Lower lobe of right lung (tissue), 2 donors: ENCODE data around the gene OSBPL5. TPM values are rescaled to one million over a fixed set of nuclear protein-coding genes. Genes with fewer than 3 reads are reported as not detected.

Experiments used
- ATAC-seq, 2 donors: fragments of 200-7000 bp; cut with Tn5 transposase; one replicate each; pipeline ENCODE4 v1.9.1; 2020 to 2022; ENCODE audit warnings: mild to moderate bottlenecking in 2 of 2, moderate library complexity in 2 of 2
- DNase-seq: peaks from one replicate; pipeline ENCODE4 v3.0.0-alpha.2; 2020
- H3K27ac ChIP-seq: fragments of 200-600 bp; one replicate; pipeline ENCODE4 v1.8.0; 2022
- H3K27me3 ChIP-seq: fragments of 200-600 bp; one replicate; pipeline ENCODE4 v1.8.0; 2022; ENCODE audit warnings: low read depth
- H3K36me3 ChIP-seq: fragments of 200-600 bp; one replicate; pipeline ENCODE4 v1.8.0; 2022; ENCODE audit warnings: mild to moderate bottlenecking
- H3K4me1 ChIP-seq: fragments of 200-600 bp; one replicate; pipeline ENCODE4 v1.8.0; 2022
- H3K4me3 ChIP-seq: fragments of 200-600 bp; one replicate; pipeline ENCODE4 v1.8.0; 2022; ENCODE audit warnings: mild to moderate bottlenecking
- H3K9me3 ChIP-seq: fragments of 200-600 bp; one replicate; pipeline ENCODE4 v1.8.0; 2022
- CTCF ChIP-seq: fragments of 200-600 bp; IDR thresholded peaks from one replicate; pipeline ENCODE4 v1.8.0; 2022; ENCODE audit warnings: antibody characterized with exemption, mild to moderate bottlenecking
- intact Hi-C: fragments of 100-400 bp; cut with DNase I; formaldehyde crosslinking; loops from one replicate; pipeline ENCODE4 v1.11.0; 2022
- long read RNA-seq: library from polyadenylated mRNA; unstranded; transcript quantifications from one replicate; pipeline ENCODE4 v2.0.0, GENCODE V29; 2021
- total RNA-seq: library from RNA; stranded (reverse); fragmentation: NEBNext Ultra II Directional; extraction: Animal tissue kit (Norgen Biotek cat#: 25700); gene quantifications from one replicate; pipeline ENCODE4 v1.2.1, GENCODE V29; 2021
- donor health status: DM: no; HTN: yes; CAD: no; lungs with severe emphysema.

The OSBPL5 gene
- 46.2 TPM for total RNA-seq
- long read RNA-seq, transcript OSBPL5-201 (22 exons, 3,889 nt): major isoform, 5 of 93 reads
- long read RNA-seq, partial matches to known transcripts: 71 of 93 reads
- long read RNA-seq, other reads (novel, unspliced or antisense): 17 of 93 reads

- Histone ChIP-seq H3K27me3 (peaks cover 3% of the 10 kb centered on the region), H3K27ac (peak within 1 kb of the TSS; percentile 73), H3K9me3 (no peaks in the 10 kb centered on the region), H3K4me1 (peaks cover 49% of the 10 kb centered on the region), H3K36me3 (no peaks in the 10 kb centered on the region), H3K4me3 (peak within 1 kb of the TSS; percentile 84)
- peak; percentile 83 for DNase-seq
- peak; percentile 64 to 79 for ATAC-seq
- intact Hi-C loops: no loop called here
- no peak for TF ChIP-seq CTCF
Measured at GRCh38 chr11:3165152-3165705, at the start of gene OSBPL5. TSS of gene OSBPL5 (minus strand) at chr11:3165310. CDS start at chr11:3129148, 36,162 bp downstream.

- Histone ChIP-seq H3K4me1 (peaks cover 5% of the 10 kb centered on the region), H3K36me3 (no peaks in the 10 kb centered on the region), H3K27ac (no peak overlapping the region), H3K9me3 (peaks cover 7% of the 10 kb centered on the region), H3K27me3 (peaks cover 12% of the 10 kb centered on the region), H3K4me3 (no peak overlapping the region)
- no peak for ATAC-seq
- no peak for DNase-seq
- intact Hi-C loops: no loop called here
- no peak for TF ChIP-seq CTCF
Measured at GRCh38 chr11:3214420-3214699, 49.2 kb upstream of the OSBPL5 start.

GRCh38 chr11:3213659-3214419 lies 48.7 kb upstream of the OSBPL5 start:
- Histone ChIP-seq H3K9me3 (peaks cover 7% of the 10 kb centered on the region), H3K27me3 (peaks cover 7% of the 10 kb centered on the region), H3K27ac (no peak overlapping the region), H3K36me3 (no peaks in the 10 kb centered on the region), H3K4me1 (peaks cover 5% of the 10 kb centered on the region), H3K4me3 (no peak overlapping the region)
- ATAC-seq: no peak
- no peak for TF ChIP-seq CTCF
- DNase-seq: peak; percentile 27
- intact Hi-C loops: no loop called here

GRCh38 chr11:3208272-3208671 lies 43.2 kb upstream of the OSBPL5 start:
- no peak for TF ChIP-seq CTCF
- H3K4me1 ChIP-seq: peaks cover 4% of the 10 kb centered on the region
- DNase-seq: no peak
- no peak overlapping the region for H3K27ac ChIP-seq
- peaks cover 9% of the 10 kb centered on the region for H3K27me3 ChIP-seq
- H3K9me3 ChIP-seq: peaks cover 7% of the 10 kb centered on the region
- intact Hi-C loops: no loop called here
- no peak for ATAC-seq
- H3K36me3 ChIP-seq: no peaks in the 10 kb centered on the region
- H3K4me3 ChIP-seq: no peak overlapping the region

- Histone ChIP-seq H3K36me3 (no peaks in the 10 kb centered on the region), H3K4me3 (no peak overlapping the region), H3K4me1 (peaks cover 10% of the 10 kb centered on the region), H3K27ac (no peak overlapping the region), H3K9me3 (peaks cover 7% of the 10 kb centered on the region), H3K27me3 (peaks cover 15% of the 10 kb centered on the region)
- no peak for TF ChIP-seq CTCF
- no peak for ATAC-seq
- DNase-seq: peak; percentile 22
- intact Hi-C loops: no loop called here
Measured at GRCh38 chr11:3207526-3208189, 42.5 kb upstream of the OSBPL5 start.
